GM12878 (cell line): ENCODE data around the gene SLC36A1. TPM values are rescaled to one million over a fixed set of nuclear protein-coding genes. Genes with fewer than 3 reads are reported as not detected.

Experiments
- microRNA-seq: library from miRNA; unstranded; fragments of <30 nt; microRNA quantifications from one replicate; pipeline ENCODE4, GENCODE V29; 2018
- polyA plus RNA-seq, 11 experiments: library from polyadenylated mRNA; depleted of rRNA in 4 of 11; unstranded in 6 of 11; stranded (reverse) in 5 of 11; fragments of >200 nt; fragmentation: Nextera tagmentation in 4 of 11; fragmentation: Illumina TruSeq in 1 of 11; extraction: Ambion mirVana in 4 of 11; extraction: Trizol in 1 of 11; gene quantifications; 1 replicate in 1 of 11; 2 replicates in 10 of 11; pipeline versions ENCODE4 v1.2.1 to v1.2.3, GENCODE V29; 2011 to 2016; ENCODE audit warnings: inconsistent platforms in 2 of 11, missing spikeins in 2 of 11, low read depth in 1 of 11
- small RNA-seq: library from RNA; depleted of rRNA; stranded (forward); fragments of <200 nt; gene quantifications from one replicate; pipeline ENCODE3, GENCODE V24; 2014
- total RNA-seq, 4 experiments: library from RNA; depleted of rRNA in 3 of 4; stranded (reverse); fragments of >200 nt in 3 of 4; fragmentation: Illumina TruSeq in 1 of 4; extraction: Trizol in 1 of 4; gene quantifications; 2 replicates each; pipeline versions ENCODE4 v1.2.1 to v1.2.3, GENCODE V29; 2013 to 2021

Gene SLC36A1
- total and polyA plus RNA-seq, 10 of the 15 experiments (the other 5 are each of a cell fraction or from before 2014, with no cell fraction given) = 0.50 to 8.2 (median 3.5) TPM

Small RNA genes within 50 kb of the gene (microRNA-seq; reads per million reads assigned to microRNA genes)
- gene MIR6499 = not detected

Small RNA genes within 50 kb of the gene (small RNA-seq; reads per million reads assigned to genes)
- gene MIR6499 (not detected), gene RNA5SP197 (not detected)

Other genes with a start within 250 kb of the SLC36A1 start
- gene CCDC69, start 223.5 kb upstream of the SLC36A1 start, total RNA-seq (2014; rRNA removed) = 91.1 and 104 TPM in 2 replicates
- gene CCDC69, start 223.5 kb upstream of the SLC36A1 start, total RNA-seq (2014; rRNA removed; fragmentation: Illumina TruSeq; extraction: Trizol) = 78.8 and 80.3 TPM in 2 replicates
- gene CCDC69, start 223.5 kb upstream of the SLC36A1 start, total RNA-seq (2021) = 77.3 and 80.8 TPM in 2 replicates
- gene CCDC69, start 223.5 kb upstream of the SLC36A1 start, polyA plus RNA-seq (2011; rRNA removed) = 36.7 and 42.3 TPM in 2 replicates
- 104 and 106 TPM in 2 replicates for gene CCDC69, start 223.5 kb upstream of the SLC36A1 start, polyA plus RNA-seq (2014; fragmentation: Illumina TruSeq; extraction: Trizol)
- gene CCDC69, start 223.5 kb upstream of the SLC36A1 start, polyA plus RNA-seq (2014; fragmentation: Nextera tagmentation; extraction: Ambion mirVana) = 10 to 100 TPM; 13.5 to 21.4 TPM
- gene CCDC69, start 223.5 kb upstream of the SLC36A1 start, polyA plus RNA-seq (2014; rRNA removed) = 89.6 and 102 TPM in 2 replicates
- 10 to 100 TPM; 55.7 to 59.8 TPM for gene CCDC69, start 223.5 kb upstream of the SLC36A1 start, polyA plus RNA-seq (2016; fragmentation: Nextera tagmentation; extraction: Ambion mirVana)
- gene GM2A, start 194.4 kb upstream of the SLC36A1 start, total RNA-seq (2014; rRNA removed) = 102 and 109 TPM in 2 replicates
- 75.7 TPM in 2 replicates for gene GM2A, start 194.4 kb upstream of the SLC36A1 start, total RNA-seq (2014; rRNA removed; fragmentation: Illumina TruSeq; extraction: Trizol)
- 95.1 and 95.6 TPM in 2 replicates for gene GM2A, start 194.4 kb upstream of the SLC36A1 start, total RNA-seq (2021)
- gene GM2A, start 194.4 kb upstream of the SLC36A1 start, polyA plus RNA-seq (2011; rRNA removed) = 85.4 and 106 TPM in 2 replicates
- gene GM2A, start 194.4 kb upstream of the SLC36A1 start, polyA plus RNA-seq (2014; fragmentation: Illumina TruSeq; extraction: Trizol) = 74.4 and 83.9 TPM in 2 replicates
- gene GM2A, start 194.4 kb upstream of the SLC36A1 start, polyA plus RNA-seq (2014; fragmentation: Nextera tagmentation; extraction: Ambion mirVana) = 10 to 100 TPM; 33.6 to 44.4 TPM
- gene GM2A, start 194.4 kb upstream of the SLC36A1 start, polyA plus RNA-seq (2014; rRNA removed) = 62.0 and 63.9 TPM in 2 replicates
- gene GM2A, start 194.4 kb upstream of the SLC36A1 start, polyA plus RNA-seq (2016; fragmentation: Nextera tagmentation; extraction: Ambion mirVana) = 10 to 100 TPM; 44.0 to 44.4 TPM
- not detected in 2 replicates for gene SLC36A3, start 143.8 kb upstream of the SLC36A1 start, total RNA-seq (2014; rRNA removed)
- gene SLC36A3, start 143.8 kb upstream of the SLC36A1 start, total RNA-seq (2014; rRNA removed; fragmentation: Illumina TruSeq; extraction: Trizol) = not detected in 2 replicates
- gene SLC36A3, start 143.8 kb upstream of the SLC36A1 start, total RNA-seq (2021) = not detected in 2 replicates
- gene SLC36A3, start 143.8 kb upstream of the SLC36A1 start, polyA plus RNA-seq (2011; rRNA removed) = not detected in 2 replicates
- not detected in 2 replicates for gene SLC36A3, start 143.8 kb upstream of the SLC36A1 start, polyA plus RNA-seq (2014; fragmentation: Illumina TruSeq; extraction: Trizol)
- gene SLC36A3, start 143.8 kb upstream of the SLC36A1 start, polyA plus RNA-seq (2014; fragmentation: Nextera tagmentation; extraction: Ambion mirVana) = under 1 TPM in 1 of 2 experiments, not detected in 1; 0.03 TPM
- not detected in 2 replicates for gene SLC36A3, start 143.8 kb upstream of the SLC36A1 start, polyA plus RNA-seq (2014; rRNA removed)
- gene SLC36A3, start 143.8 kb upstream of the SLC36A1 start, polyA plus RNA-seq (2016; fragmentation: Nextera tagmentation; extraction: Ambion mirVana) = not detected
- not detected in 2 replicates for gene SLC36A2, start 100.0 kb upstream of the SLC36A1 start, total RNA-seq (2014; rRNA removed)
- not detected in 2 replicates for gene SLC36A2, start 100.0 kb upstream of the SLC36A1 start, total RNA-seq (2014; rRNA removed; fragmentation: Illumina TruSeq; extraction: Trizol)
- not detected in 2 replicates for gene SLC36A2, start 100.0 kb upstream of the SLC36A1 start, total RNA-seq (2021)
- not detected in 2 replicates for gene SLC36A2, start 100.0 kb upstream of the SLC36A1 start, polyA plus RNA-seq (2011; rRNA removed)
- gene SLC36A2, start 100.0 kb upstream of the SLC36A1 start, polyA plus RNA-seq (2014; fragmentation: Illumina TruSeq; extraction: Trizol) = not detected in 2 replicates
- not detected for gene SLC36A2, start 100.0 kb upstream of the SLC36A1 start, polyA plus RNA-seq (2014; fragmentation: Nextera tagmentation; extraction: Ambion mirVana)
- gene SLC36A2, start 100.0 kb upstream of the SLC36A1 start, polyA plus RNA-seq (2014; rRNA removed) = not detected in 2 replicates
- gene SLC36A2, start 100.0 kb upstream of the SLC36A1 start, polyA plus RNA-seq (2016; fragmentation: Nextera tagmentation; extraction: Ambion mirVana) = not detected
- gene FAT2, start 143.7 kb downstream of the SLC36A1 start, total RNA-seq (2014; rRNA removed) = 0.06 TPM in 1 of 2 replicates, not detected in the other
- not detected in 2 replicates for gene FAT2, start 143.7 kb downstream of the SLC36A1 start, total RNA-seq (2014; rRNA removed; fragmentation: Illumina TruSeq; extraction: Trizol)
- gene FAT2, start 143.7 kb downstream of the SLC36A1 start, total RNA-seq (2021) = 0.03 TPM in 2 replicates
- 0.03 and 0.04 TPM in 2 replicates for gene FAT2, start 143.7 kb downstream of the SLC36A1 start, polyA plus RNA-seq (2011; rRNA removed)
- 0.01 and 0.02 TPM in 2 replicates for gene FAT2, start 143.7 kb downstream of the SLC36A1 start, polyA plus RNA-seq (2014; fragmentation: Illumina TruSeq; extraction: Trizol)
- gene FAT2, start 143.7 kb downstream of the SLC36A1 start, polyA plus RNA-seq (2014; fragmentation: Nextera tagmentation; extraction: Ambion mirVana) = not detected
- 0.01 TPM in 1 of 2 replicates, not detected in the other for gene FAT2, start 143.7 kb downstream of the SLC36A1 start, polyA plus RNA-seq (2014; rRNA removed)
- under 1 TPM; 0.01 to 0.03 TPM for gene FAT2, start 143.7 kb downstream of the SLC36A1 start, polyA plus RNA-seq (2016; fragmentation: Nextera tagmentation; extraction: Ambion mirVana)
- gene SPARC, start 239.3 kb downstream of the SLC36A1 start, total RNA-seq (2014; rRNA removed) = 49.3 and 52.9 TPM in 2 replicates
- 40.7 and 41.6 TPM in 2 replicates for gene SPARC, start 239.3 kb downstream of the SLC36A1 start, total RNA-seq (2014; rRNA removed; fragmentation: Illumina TruSeq; extraction: Trizol)
- gene SPARC, start 239.3 kb downstream of the SLC36A1 start, total RNA-seq (2021) = 81.7 and 89.7 TPM in 2 replicates
- gene SPARC, start 239.3 kb downstream of the SLC36A1 start, polyA plus RNA-seq (2011; rRNA removed) = 21.3 and 29.6 TPM in 2 replicates
- gene SPARC, start 239.3 kb downstream of the SLC36A1 start, polyA plus RNA-seq (2014; fragmentation: Illumina TruSeq; extraction: Trizol) = 49.9 and 70.3 TPM in 2 replicates
- 10 to 100 TPM; 42.9 to 62.5 TPM for gene SPARC, start 239.3 kb downstream of the SLC36A1 start, polyA plus RNA-seq (2014; fragmentation: Nextera tagmentation; extraction: Ambion mirVana)
- gene SPARC, start 239.3 kb downstream of the SLC36A1 start, polyA plus RNA-seq (2014; rRNA removed) = 51.5 and 62.0 TPM in 2 replicates
- 100 to 1,000 TPM; 141 to 154 TPM for gene SPARC, start 239.3 kb downstream of the SLC36A1 start, polyA plus RNA-seq (2016; fragmentation: Nextera tagmentation; extraction: Ambion mirVana)